ENCODE measurements around the gene ZFP1. TPM values are rescaled to one million over a fixed set of nuclear protein-coding genes. Genes with fewer than 3 reads are reported as not detected.

ZFP1 gene
- total RNA-seq, 4 donors from 2014 or later, result 9.8 to 18.4 (median 15.4) TPM

DNA sequence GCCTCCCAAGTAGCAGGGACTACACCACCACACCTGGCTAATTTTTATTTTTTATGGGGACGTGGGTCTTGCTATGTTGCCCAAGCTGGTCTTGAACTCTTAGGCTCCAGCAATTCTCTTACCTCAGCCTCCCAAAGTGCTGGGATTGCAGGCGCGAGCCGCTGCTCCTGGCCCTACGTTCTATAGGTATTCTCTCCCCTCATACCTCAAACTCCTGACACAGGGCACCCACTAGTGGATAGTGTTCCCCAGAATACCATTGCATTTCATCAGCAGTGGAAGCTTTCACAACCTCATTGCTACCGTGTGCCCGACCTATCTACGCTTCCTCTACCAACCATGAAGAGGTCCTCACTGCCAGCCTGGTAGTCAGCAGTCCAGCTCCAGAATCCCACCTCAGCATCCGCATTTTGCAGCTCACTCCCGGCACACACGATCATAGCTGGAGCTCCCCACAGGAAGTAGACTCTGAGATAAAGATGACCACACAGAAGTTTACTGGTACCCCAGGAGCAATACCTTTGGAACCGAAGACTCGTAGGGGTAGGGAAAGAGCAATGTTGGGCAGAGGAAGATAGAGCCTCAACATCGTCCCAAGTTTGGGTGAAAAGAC lies 49.3 kb downstream of the ZFP1 start:
- peaks cover 0 to 20% (median 0%) of the 10 kb centered on the region in 3 donors for H3K4me1 ChIP-seq
- H3K27me3 ChIP-seq, result peaks cover 28% of the 10 kb centered on the region
- WGBS, 2 donors (ENCODE audit: low coverage in 1 of 2), result 60 to 61% methylated on average over 8 to 11 of the region's 14 CpGs
- no peak for TF ChIP-seq EP300 (IDR thresholded peaks at IDR 0.05)
- no peak for TF ChIP-seq POLR2A (IDR thresholded peaks at IDR 0.05)
- no peak for TF ChIP-seq POLR2AphosphoS5 (IDR thresholded peaks at IDR 0.05)
- TF ChIP-seq, protein P1, sequence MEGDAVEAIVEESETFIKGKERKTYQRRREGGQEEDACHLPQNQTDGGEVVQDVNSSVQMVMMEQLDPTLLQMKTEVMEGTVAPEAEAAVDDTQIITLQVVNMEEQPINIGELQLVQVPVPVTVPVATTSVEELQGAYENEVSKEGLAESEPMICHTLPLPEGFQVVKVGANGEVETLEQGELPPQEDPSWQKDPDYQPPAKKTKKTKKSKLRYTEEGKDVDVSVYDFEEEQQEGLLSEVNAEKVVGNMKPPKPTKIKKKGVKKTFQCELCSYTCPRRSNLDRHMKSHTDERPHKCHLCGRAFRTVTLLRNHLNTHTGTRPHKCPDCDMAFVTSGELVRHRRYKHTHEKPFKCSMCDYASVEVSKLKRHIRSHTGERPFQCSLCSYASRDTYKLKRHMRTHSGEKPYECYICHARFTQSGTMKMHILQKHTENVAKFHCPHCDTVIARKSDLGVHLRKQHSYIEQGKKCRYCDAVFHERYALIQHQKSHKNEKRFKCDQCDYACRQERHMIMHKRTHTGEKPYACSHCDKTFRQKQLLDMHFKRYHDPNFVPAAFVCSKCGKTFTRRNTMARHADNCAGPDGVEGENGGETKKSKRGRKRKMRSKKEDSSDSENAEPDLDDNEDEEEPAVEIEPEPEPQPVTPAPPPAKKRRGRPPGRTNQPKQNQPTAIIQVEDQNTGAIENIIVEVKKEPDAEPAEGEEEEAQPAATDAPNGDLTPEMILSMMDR (IDR thresholded peaks at IDR 0.05), result no peak
- ATAC-seq, result no peak
- no peaks in the 10 kb centered on the region for H3K36me3 ChIP-seq
- H3K9me3 ChIP-seq, result no peaks in the 10 kb centered on the region
- no peak overlapping the region for H3K27ac ChIP-seq
- no peak overlapping the region for H3K4me3 ChIP-seq

DNA sequence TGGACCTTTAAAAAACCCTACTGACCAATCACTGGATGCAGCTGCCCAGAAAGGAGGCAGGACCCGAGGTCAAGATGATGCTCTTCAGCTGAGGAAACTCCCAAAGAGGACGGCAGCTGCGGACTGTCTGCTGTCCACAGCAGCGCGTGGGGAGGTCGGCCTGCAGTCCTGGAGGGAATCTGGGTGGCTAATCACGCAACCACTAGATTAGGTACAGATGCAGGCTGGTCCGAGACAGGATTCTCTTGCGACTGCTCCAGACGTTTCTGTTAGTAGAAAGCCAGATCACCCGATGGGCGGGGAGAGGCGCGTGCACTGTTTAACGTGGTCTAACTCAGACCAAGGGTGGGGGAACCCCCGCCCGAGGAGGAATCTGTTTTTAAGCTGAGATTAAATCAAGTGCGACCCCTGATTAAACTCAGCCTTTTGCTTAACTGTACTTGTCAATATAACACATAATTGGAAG lies 49.8 kb downstream of the ZFP1 start:
- TF ChIP-seq EP300 (IDR thresholded peaks at IDR 0.05), result no peak
- no peak for TF ChIP-seq POLR2A (IDR thresholded peaks at IDR 0.05)
- TF ChIP-seq, protein P1 (IDR thresholded peaks at IDR 0.05), result no peak
- TF ChIP-seq POLR2AphosphoS5 (IDR thresholded peaks at IDR 0.05), result no peak
- no peak overlapping the region for H3K27ac ChIP-seq
- no peak for ATAC-seq
- H3K27me3 ChIP-seq, result peaks cover 28% of the 10 kb centered on the region
- no peaks in the 10 kb centered on the region for H3K9me3 ChIP-seq
- 7 to 86% methylated on average over 1 to 14 of the region's 18 CpGs for WGBS, 2 donors (ENCODE audit: low coverage in 1 of 2)
- H3K36me3 ChIP-seq, result no peaks in the 10 kb centered on the region
- no peak overlapping the region for H3K4me3 ChIP-seq
- H3K4me1 ChIP-seq, result peaks cover 0 to 20% (median 0%) of the 10 kb centered on the region in 3 donors

DNA sequence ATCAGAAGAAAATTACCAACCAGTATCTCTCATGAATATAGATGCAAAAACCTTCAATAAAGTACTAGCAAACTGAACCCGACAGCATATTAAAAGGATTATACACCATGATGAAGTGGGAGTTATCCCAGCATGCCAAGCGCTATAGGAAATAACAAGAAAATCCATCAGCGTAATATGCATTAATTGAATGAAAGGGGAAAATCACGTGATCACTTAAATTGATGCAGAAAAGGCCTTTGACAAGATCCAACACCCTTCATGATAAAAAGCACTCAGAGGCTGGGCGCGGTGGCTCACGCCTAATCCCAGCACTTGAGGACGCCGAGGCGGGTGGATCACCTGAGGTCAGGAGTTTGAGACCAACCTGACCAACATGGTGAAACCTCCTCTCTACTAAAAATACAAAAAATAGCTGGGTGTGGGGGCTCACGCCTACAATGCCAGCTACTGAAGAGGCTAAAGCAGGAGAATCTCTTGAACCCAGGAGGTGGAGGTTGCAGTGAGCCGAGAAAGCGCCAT lies 53.8 kb downstream of the ZFP1 start:
- H3K9me3 ChIP-seq, result no peaks in the 10 kb centered on the region
- 88 to 93% methylated on average over 10 to 13 of the region's 13 CpGs for WGBS, 2 donors (ENCODE audit: low coverage in 1 of 2)
- peaks cover 0 to 20% (median 0%) of the 10 kb centered on the region in 3 donors for H3K4me1 ChIP-seq
- no peak overlapping the region for H3K4me3 ChIP-seq
- H3K27me3 ChIP-seq, result peaks cover 25% of the 10 kb centered on the region
- TF ChIP-seq POLR2AphosphoS5 (IDR thresholded peaks at IDR 0.05) (no peak), EP300 (IDR thresholded peaks at IDR 0.05) (no peak), POLR2A (IDR thresholded peaks at IDR 0.05) (no peak)
- TF ChIP-seq, protein P1 (IDR thresholded peaks at IDR 0.05), result no peak
- no peak for ATAC-seq
- no peaks in the 10 kb centered on the region for H3K36me3 ChIP-seq
- no peak overlapping the region for H3K27ac ChIP-seq

DNA sequence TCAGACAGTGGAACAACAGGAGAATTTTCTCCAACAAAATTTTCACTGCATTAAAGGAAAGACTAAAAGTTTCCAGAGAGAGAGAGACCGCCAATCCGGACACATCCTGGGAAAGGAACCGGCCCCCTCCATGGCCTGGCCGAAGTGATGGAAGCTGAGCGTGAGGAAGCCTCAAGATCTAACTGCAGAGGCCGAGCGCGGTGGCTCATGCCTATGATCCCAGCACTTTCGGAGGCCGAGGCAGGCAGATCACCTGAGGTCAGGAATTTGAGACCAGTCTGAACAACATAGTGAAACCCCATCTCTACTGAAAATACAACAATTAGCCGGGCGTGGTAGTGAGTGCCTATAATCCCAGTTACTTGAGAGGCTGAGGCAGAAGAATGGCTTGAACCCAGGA lies 54.8 kb downstream of the ZFP1 start:
- no peaks in the 10 kb centered on the region for H3K36me3 ChIP-seq
- 84 to 88% methylated on average over 6 to 9 of the region's 12 CpGs for WGBS, 2 donors (ENCODE audit: low coverage in 1 of 2)
- H3K4me3 ChIP-seq, result no peak overlapping the region
- ATAC-seq, result no peak
- H3K9me3 ChIP-seq, result no peaks in the 10 kb centered on the region
- peaks cover 0 to 17% (median 0%) of the 10 kb centered on the region in 3 donors for H3K4me1 ChIP-seq
- H3K27me3 ChIP-seq, result peaks cover 16% of the 10 kb centered on the region
- TF ChIP-seq POLR2AphosphoS5 (IDR thresholded peaks at IDR 0.05) (no peak), POLR2A (IDR thresholded peaks at IDR 0.05) (no peak), EP300 (IDR thresholded peaks at IDR 0.05) (no peak)
- TF ChIP-seq, protein P1 (IDR thresholded peaks at IDR 0.05), result no peak
- H3K27ac ChIP-seq, result no peak overlapping the region
